MM.1S (cell line): ENCODE data around the gene AKAP6.

Source experiments
- DNase-seq: peaks from one replicate; pipeline ENCODE4 v3.0.0-alpha.2; 2015
- H2AFZ ChIP-seq: fragments of 300-600 bp; sonication (generic); 2 replicates; pipeline ENCODE4 v1.6.0; 2016; ENCODE audit warnings: antibody characterized with exemption, low read length
- H3F3A ChIP-seq: fragments of 300-600 bp; sonication (generic); 2 replicates; pipeline ENCODE4 v1.6.1; 2016; ENCODE audit warnings: mild to moderate bottlenecking, antibody characterized with exemption, low read length, moderate library complexity, mixed read lengths; ENCODE audit not compliant: insufficient read depth
- H3K27ac ChIP-seq: fragments of 300-600 bp; sonication (generic); 2 replicates; pipeline ENCODE4 v1.5.1; 2016; ENCODE audit warnings: mild to moderate bottlenecking, low read length
- H3K27me3 ChIP-seq: fragments of 300-600 bp; sonication (generic); replicated peaks from 2 replicates; pipeline ENCODE4 v1.6.0; 2016; ENCODE audit warnings: low read length; ENCODE audit not compliant: insufficient read depth
- H3K36me3 ChIP-seq: fragments of 300-600 bp; sonication (generic); replicated peaks from 2 replicates; pipeline ENCODE4 v1.6.1; 2016; ENCODE audit warnings: mild to moderate bottlenecking, low read length, mixed read lengths; ENCODE audit not compliant: insufficient read depth
- H3K4me1 ChIP-seq: fragments of 300-600 bp; sonication (generic); 2 replicates; pipeline ENCODE4 v1.6.1; 2016; ENCODE audit warnings: low read length, mixed read lengths
- H3K4me2 ChIP-seq: fragments of 300-600 bp; sonication (generic); 2 replicates; pipeline ENCODE4 v1.6.0; 2016; ENCODE audit warnings: low read depth, low read length
- H3K4me3 ChIP-seq: fragments of 300-600 bp; sonication (generic); 2 replicates; pipeline ENCODE4 v1.5.1; 2016; ENCODE audit warnings: low read length, mixed read lengths
- H3K79me2 ChIP-seq: fragments of 300-600 bp; sonication (generic); 2 replicates; pipeline ENCODE4 v1.6.1; 2016; ENCODE audit warnings: mixed run types, low read length, mixed read lengths
- H3K9ac ChIP-seq: fragments of 300-600 bp; sonication (generic); 2 replicates; pipeline ENCODE4 v1.6.1; 2016; ENCODE audit warnings: low read length, mixed read lengths
- H3K9me2 ChIP-seq: fragments of 300-600 bp; sonication (generic); replicated peaks from 2 replicates; pipeline ENCODE4 v1.6.1; 2016; ENCODE audit warnings: mild to moderate bottlenecking, low read length, mixed read lengths; ENCODE audit not compliant: insufficient read depth
- H3K9me3 ChIP-seq: fragments of 300-600 bp; sonication (generic); replicated peaks from 2 replicates; pipeline ENCODE4 v1.6.1; 2016; ENCODE audit warnings: mild to moderate bottlenecking, low read length, mixed read lengths; ENCODE audit not compliant: insufficient read depth
- H4K20me1 ChIP-seq: fragments of 300-600 bp; sonication (generic); 2 replicates; pipeline ENCODE4 v1.6.1; 2016; ENCODE audit warnings: mild to moderate bottlenecking, low read length, moderate library complexity, mixed read lengths; ENCODE audit not compliant: insufficient read depth
- EZH2 ChIP-seq: fragments of 300-600 bp; sonication (generic); optimal IDR thresholded peaks from 2 replicates; pipeline ENCODE3; 2017; ENCODE audit warnings: low read depth, mild to moderate bottlenecking, antibody characterized with exemption, low read length, mixed read lengths
- EZH2phosphoT487 ChIP-seq: fragments of 300-600 bp; sonication (generic); IDR thresholded peaks from 2 replicates; pipeline ENCODE4 v1.6.1; 2018; ENCODE audit warnings: antibody characterized with exemption, low read length
- TF ChIP-seq, protein P1 (sequence below): fragments of 300-600 bp; sonication (generic); IDR thresholded peaks from 2 replicates; pipeline ENCODE4 v1.5.1; 2016; ENCODE audit warnings: antibody characterized with exemption, low read length, mixed read lengths

Gene AKAP6

GRCh38 chr14:32310876-32311275 is 18.2 kb upstream of the AKAP6 start:
- no peaks in the 10 kb centered on the region for H3F3A ChIP-seq
- TF ChIP-seq EZH2phosphoT487: no peak
- TF ChIP-seq, protein P1, sequence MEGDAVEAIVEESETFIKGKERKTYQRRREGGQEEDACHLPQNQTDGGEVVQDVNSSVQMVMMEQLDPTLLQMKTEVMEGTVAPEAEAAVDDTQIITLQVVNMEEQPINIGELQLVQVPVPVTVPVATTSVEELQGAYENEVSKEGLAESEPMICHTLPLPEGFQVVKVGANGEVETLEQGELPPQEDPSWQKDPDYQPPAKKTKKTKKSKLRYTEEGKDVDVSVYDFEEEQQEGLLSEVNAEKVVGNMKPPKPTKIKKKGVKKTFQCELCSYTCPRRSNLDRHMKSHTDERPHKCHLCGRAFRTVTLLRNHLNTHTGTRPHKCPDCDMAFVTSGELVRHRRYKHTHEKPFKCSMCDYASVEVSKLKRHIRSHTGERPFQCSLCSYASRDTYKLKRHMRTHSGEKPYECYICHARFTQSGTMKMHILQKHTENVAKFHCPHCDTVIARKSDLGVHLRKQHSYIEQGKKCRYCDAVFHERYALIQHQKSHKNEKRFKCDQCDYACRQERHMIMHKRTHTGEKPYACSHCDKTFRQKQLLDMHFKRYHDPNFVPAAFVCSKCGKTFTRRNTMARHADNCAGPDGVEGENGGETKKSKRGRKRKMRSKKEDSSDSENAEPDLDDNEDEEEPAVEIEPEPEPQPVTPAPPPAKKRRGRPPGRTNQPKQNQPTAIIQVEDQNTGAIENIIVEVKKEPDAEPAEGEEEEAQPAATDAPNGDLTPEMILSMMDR: no peak
- TF ChIP-seq EZH2: no peak
- no peaks in the 10 kb centered on the region for H3K79me2 ChIP-seq
- no peak overlapping the region for H2AFZ ChIP-seq
- H3K4me2 ChIP-seq: no peak overlapping the region
- no peaks in the 10 kb centered on the region for H3K9me2 ChIP-seq
- H3K36me3 ChIP-seq: no peaks in the 10 kb centered on the region
- no peak overlapping the region for H3K27ac ChIP-seq
- H3K4me1 ChIP-seq: no peaks in the 10 kb centered on the region
- H4K20me1 ChIP-seq: no peaks in the 10 kb centered on the region
- DNase-seq: no peak
- H3K27me3 ChIP-seq: no peaks in the 10 kb centered on the region
- H3K4me3 ChIP-seq: no peak overlapping the region
- H3K9me3 ChIP-seq: no peaks in the 10 kb centered on the region
- no peak overlapping the region for H3K9ac ChIP-seq

DNA sequence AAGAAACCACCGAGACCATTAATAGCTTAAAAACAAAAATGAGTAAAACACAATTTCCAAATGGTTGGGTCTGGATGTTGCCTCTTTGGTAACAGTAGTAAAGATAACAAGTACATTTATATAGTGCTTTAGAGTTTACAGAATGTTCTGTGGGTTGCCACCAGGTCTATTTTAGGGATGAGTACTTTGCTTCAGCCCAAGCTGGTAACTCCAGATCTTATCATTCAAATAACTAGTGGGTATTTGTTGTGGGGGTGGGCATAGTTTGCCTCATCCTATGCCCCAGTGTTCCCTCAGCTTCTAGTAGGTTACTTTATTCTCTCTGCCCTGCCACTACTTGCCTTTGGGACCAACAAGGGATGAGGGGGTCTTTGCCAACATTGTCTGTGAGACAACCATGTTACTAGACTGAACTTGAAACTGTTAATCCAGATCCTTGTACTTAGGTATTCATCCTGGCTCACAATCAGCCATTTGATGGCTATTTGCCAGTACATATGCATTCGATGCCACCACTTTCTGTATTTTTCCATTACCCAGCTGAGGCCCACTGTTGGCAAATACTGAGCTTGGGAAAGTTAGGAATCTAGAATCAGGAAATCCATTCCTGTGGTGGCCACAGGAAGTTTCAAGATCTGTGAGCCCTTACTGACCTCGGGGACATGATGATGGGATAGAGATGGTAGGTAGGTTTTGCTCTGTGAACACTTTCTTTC is 17.6 kb upstream of the AKAP6 start:
- H2AFZ ChIP-seq: no peak overlapping the region

DNA sequence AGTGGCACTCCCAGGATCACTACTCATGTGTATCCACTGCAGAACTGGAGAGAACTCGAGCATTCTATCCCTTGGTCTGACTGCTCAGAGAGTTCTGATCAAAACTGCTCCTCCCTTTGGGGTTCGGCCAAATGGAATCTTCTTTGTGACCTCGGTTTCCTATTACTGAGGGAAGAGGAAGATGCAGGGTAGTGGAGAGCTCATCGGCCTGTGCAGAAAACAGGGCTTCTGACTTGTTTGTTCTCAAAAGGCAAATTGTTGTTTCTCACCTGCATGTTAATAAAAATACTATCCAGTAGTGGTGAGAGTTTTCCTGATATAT is 17.1 kb upstream of the AKAP6 start:
- Histone ChIP-seq H3K4me2 (no peak overlapping the region), H3K79me2 (no peaks in the 10 kb centered on the region), H3K4me1 (no peaks in the 10 kb centered on the region), H3K27me3 (no peaks in the 10 kb centered on the region), H3K9me2 (no peaks in the 10 kb centered on the region), H4K20me1 (no peaks in the 10 kb centered on the region), H3K36me3 (no peaks in the 10 kb centered on the region), H3F3A (no peaks in the 10 kb centered on the region), H3K4me3 (no peak overlapping the region), H3K9me3 (no peaks in the 10 kb centered on the region), H2AFZ (no peak overlapping the region), H3K9ac (no peak overlapping the region), H3K27ac (no peak overlapping the region)
- TF ChIP-seq, protein P1: no peak
- TF ChIP-seq EZH2: no peak
- no peak for TF ChIP-seq EZH2phosphoT487
- DNase-seq: no peak

More for the DNA sequence above, 17.6 kb upstream of the AKAP6 start:
- Histone ChIP-seq H3K27ac (no peak overlapping the region), H4K20me1 (no peaks in the 10 kb centered on the region), H3K4me1 (no peaks in the 10 kb centered on the region), H3K36me3 (no peaks in the 10 kb centered on the region), H3F3A (no peaks in the 10 kb centered on the region), H3K4me2 (no peak overlapping the region), H3K27me3 (no peaks in the 10 kb centered on the region), H3K9ac (no peak overlapping the region), H3K9me2 (no peaks in the 10 kb centered on the region), H3K4me3 (no peak overlapping the region), H3K9me3 (no peaks in the 10 kb centered on the region), H3K79me2 (no peaks in the 10 kb centered on the region)
- TF ChIP-seq EZH2: no peak
- TF ChIP-seq, protein P1: no peak
- TF ChIP-seq EZH2phosphoT487: no peak
- no peak for DNase-seq
